Measurements from ENCODE around the gene TEX35.

Gene TEX35

DNA sequence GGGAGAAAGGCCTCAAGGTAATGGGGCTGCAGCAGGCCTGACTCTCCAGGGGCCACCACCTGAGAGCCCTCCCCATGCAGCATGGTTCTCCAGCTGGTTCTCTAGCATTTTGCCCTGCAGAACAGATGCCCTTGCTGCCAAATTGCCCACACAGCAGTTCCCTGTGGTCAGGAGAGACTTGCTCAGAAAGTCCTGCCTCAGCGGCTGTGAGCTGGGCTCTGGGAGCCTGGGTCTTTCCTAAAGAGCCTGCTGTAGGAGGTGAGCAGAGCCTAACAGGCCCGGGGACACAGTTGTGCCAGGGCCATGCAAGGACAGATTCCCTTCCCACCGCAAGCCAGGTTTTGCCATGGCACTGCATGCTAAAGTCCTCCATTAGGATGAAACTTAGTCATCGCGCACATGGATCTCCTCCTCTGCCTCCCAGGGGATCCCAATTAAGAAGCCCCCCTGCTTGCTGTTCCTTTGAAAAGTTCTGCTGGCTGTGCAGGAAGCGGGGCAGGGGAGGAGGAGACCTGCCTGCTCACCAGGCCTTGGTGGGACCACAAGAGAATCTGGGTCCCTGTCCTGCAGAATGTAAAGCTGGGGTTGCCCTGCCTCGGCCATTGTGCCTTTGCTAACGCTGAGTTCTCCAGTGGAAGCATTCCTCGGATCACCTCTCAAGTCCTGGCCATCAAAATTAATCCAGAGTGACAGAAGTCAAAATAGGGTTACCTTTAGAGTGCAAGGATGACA, 21.4 kb downstream of the TEX35 start:
- DNase-seq (ENCODE audit: extremely low read depth, low read depth), result no peak
- no peak for TF ChIP-seq CTCF (IDR thresholded peaks at IDR 0.05; ENCODE audit: low read depth, low read length)

DNA sequence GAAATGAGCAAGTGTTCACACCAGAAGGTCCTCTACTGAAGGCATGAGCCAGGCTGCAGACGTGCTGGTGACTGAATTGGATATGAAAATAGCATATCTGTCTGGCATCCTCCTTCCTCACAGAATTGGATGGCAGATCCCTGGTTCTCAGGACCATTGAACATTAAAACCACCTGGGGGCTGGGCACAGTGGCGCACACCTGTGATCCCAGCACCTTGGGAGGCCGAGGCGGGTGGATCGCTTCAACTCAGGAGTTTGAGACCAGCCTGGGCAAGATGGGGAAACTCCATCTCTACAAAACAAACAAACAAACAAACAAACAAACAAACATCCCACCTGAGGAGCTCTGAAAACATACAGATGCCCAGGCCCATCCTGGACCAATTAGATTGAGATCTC, 23.4 kb downstream of the TEX35 start:
- DNase-seq (ENCODE audit: extremely low read depth, low read depth), result no peak
- TF ChIP-seq CTCF (IDR thresholded peaks at IDR 0.05; ENCODE audit: low read depth, low read length), result no peak

DNA sequence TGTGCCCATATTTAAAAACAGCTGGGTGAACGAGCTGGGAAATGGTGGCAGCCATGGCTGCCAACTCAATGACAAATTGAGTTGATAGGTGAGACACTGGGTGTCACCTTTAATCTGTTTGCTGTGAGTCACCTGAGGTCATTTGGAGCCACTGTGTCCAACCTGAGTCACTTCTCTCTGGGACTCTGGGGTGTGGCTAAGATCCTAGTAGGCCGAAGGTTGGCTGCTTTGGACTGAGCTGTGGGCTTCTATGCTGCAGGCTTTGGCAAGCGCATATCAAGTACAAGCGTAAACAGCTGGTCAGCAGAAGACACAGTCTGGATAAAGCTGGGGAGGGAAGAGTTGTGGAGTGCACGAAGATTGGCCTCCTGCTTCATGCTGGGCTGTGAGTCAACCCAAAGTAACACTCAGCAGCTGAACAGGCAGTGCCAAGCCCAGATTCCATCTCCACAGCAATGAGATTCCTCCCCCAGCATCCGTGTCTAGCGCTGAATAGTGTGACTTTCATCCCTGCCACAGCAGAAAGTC, 24.0 kb downstream of the TEX35 start:
- DNase-seq (ENCODE audit: extremely low read depth, low read depth), result peak; percentile 93
- no peak for TF ChIP-seq CTCF (IDR thresholded peaks at IDR 0.05; ENCODE audit: low read depth, low read length)

DNA sequence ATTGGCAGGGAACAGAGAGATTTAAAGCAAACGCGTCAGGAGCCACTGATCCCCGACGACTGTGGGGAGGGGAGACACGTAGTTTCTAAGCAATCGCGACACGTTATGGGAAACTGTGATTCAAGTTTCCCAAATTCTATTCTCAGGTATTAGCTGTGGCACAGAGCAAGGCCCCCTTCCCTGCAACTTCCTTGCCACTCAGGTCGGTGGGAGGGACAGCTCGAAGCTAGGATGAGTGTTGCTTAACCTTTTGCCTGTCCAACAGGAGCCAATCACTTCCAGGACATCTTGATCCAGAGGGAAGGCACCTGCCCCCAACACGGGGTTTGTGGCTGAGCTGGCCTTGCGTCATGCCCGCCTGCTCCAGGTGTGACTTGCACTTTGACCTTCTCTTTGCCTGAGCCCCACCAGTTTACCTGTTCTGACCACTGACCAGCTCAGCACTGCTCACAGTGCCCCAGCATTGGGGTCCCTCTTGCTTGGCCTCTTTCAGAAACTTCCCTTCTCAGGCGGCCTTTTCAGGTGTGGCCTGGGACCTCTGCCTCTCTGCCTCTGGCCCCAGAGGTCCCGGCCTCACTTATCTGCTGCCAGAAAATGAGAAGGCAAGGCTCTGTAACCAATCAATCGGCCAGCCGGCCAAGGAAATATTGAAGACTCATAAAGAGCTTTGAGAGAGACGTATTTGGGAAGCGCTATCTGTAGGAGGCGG, 24.6 kb downstream of the TEX35 start:
- no peak for TF ChIP-seq CTCF (IDR thresholded peaks at IDR 0.05; ENCODE audit: low read depth, low read length)
- no peak for DNase-seq (ENCODE audit: extremely low read depth, low read depth)

DNA sequence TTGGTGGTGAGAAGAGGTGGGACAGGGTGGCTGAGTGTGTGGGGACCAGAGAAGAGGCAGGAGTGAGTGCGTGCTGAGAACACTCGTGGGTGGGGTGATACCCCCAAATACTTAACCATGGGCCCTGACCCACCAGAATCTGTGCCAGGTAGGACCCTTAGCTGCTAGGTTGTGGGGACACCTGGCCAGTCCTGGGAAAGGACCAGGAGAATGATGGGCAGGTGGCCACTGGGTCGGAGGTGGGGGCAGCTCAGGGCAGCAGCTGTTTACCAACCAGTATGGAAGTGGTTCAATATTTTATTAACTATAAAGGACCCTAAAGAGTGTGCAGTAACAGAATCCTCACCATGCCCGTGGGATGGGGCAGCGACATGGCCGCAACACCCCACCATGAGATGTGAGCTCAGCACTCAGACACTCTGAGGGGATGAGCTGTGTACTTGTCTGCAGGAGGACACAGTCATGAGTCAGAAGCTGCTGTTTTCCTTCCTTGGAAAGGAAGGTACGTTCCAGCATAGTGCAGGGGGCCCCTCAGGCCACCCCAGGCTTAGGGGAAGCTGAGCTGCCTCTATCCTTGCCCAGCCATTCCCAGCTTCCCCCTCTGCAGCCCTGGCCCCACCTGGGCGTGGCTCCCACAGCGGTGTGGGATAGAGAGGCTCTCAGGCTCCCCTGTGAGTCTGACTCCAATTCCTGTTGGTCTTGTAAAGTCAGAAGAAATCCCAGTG, 25.4 kb downstream of the TEX35 start:
- DNase-seq (ENCODE audit: extremely low read depth, low read depth), result no peak
- TF ChIP-seq CTCF (IDR thresholded peaks at IDR 0.05; ENCODE audit: low read depth, low read length), result no peak

DNA sequence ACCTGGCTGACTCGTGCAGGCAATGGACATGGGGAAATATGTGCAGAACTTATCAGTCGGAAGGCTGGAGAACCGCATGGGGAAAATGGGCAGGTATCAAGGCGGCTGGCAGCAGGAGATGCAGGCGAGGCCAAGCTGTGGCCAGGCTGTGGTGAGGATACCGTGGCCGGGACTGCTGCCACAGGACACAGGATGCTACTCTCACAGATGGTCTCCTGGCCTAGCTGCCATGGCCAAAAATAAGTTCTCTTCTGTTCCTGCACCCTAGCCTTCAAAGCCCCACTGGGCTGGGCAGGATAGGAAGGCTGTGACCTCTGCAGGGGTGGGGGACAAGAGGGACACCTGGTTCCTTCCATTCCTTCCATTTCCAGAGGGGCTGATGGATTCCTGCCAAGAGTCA, 26.4 kb downstream of the TEX35 start:
- DNase-seq (ENCODE audit: extremely low read depth, low read depth), result no peak
- no peak for TF ChIP-seq CTCF (IDR thresholded peaks at IDR 0.05; ENCODE audit: low read depth, low read length)

DNA sequence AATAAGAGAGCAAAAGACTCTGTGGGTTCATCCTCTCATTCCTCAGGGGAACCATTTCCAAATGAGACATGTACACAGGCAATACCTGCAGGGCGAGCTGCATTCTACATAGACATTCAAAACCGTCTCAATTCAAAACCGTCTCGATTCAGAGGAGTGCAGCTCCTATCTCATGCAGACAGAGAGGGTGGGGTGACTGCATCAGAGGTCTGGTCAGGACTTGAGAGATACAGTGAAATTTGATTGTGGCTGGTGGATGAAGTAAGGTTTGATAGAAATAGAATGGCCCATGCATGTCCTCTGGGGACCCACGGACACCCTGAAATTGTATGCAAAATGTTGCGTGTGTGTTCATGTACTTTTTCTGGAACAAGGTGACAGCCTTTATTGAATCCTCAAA, 27.3 kb downstream of the TEX35 start:
- no peak for DNase-seq (ENCODE audit: extremely low read depth, low read depth)
- TF ChIP-seq CTCF (IDR thresholded peaks at IDR 0.05; ENCODE audit: low read depth, low read length), result no peak

All from AG09319 (cell line).